ENCODE data around the gene REPS2. TPM values are rescaled to one million over a fixed set of nuclear protein-coding genes. Genes with fewer than 3 reads are reported as not detected.

REPS2 gene
- total RNA-seq, 4 donors from 2014 or later = 10.8 to 37.0 (median 17.5) TPM

DNA sequence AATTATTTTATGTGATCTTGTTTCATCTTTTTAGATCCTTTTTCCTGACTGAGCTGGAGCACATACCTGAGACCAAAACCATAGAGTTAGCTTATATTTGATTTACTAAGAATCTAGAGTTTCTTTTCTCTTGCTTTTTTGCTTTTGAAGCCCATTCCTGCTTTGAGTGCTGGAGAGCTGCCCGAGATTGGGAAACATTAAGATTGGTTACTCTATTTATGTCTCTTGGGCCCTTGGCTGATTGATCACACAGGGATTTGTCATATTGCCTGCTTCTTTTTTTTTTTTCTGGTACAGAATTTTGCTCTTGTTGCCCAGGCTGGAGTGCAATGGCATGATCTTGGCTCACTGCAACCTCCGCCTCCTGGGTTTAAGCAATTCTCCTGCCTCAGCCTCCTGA is 73.9 kb downstream of the REPS2 start:
- H3K27me3 ChIP-seq = no peaks in the 10 kb centered on the region
- DNase-seq = no peak
- intact Hi-C loops (cut with DNase I; ENCODE audit: low total_unique reads) = no loop called here
- no peaks in the 10 kb centered on the region for H3K9me3 ChIP-seq
- peak overlapping the region in 1 of 4 donors; percentile 8 for H3K27ac ChIP-seq
- H3K36me3 ChIP-seq = no peaks in the 10 kb centered on the region
- no peak for TF ChIP-seq POLR2AphosphoS5 (IDR thresholded peaks at IDR 0.05)
- no peak for TF ChIP-seq EP300 (IDR thresholded peaks at IDR 0.05; ENCODE audit: low read depth)
- TF ChIP-seq, protein P1, sequence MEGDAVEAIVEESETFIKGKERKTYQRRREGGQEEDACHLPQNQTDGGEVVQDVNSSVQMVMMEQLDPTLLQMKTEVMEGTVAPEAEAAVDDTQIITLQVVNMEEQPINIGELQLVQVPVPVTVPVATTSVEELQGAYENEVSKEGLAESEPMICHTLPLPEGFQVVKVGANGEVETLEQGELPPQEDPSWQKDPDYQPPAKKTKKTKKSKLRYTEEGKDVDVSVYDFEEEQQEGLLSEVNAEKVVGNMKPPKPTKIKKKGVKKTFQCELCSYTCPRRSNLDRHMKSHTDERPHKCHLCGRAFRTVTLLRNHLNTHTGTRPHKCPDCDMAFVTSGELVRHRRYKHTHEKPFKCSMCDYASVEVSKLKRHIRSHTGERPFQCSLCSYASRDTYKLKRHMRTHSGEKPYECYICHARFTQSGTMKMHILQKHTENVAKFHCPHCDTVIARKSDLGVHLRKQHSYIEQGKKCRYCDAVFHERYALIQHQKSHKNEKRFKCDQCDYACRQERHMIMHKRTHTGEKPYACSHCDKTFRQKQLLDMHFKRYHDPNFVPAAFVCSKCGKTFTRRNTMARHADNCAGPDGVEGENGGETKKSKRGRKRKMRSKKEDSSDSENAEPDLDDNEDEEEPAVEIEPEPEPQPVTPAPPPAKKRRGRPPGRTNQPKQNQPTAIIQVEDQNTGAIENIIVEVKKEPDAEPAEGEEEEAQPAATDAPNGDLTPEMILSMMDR (IDR thresholded peaks at IDR 0.05) = no peak
- TF ChIP-seq POLR2A (IDR thresholded peaks at IDR 0.05) = no peak
- H3K4me1 ChIP-seq = peaks cover 0 to 12% (median 0%) of the 10 kb centered on the region in 4 donors
- in situ Hi-C loops (cut with MboI; ENCODE audit: low pct_ligation_motif_present in 1 of 4, low pct_unique_long_range_greater_than_20kb in 1 of 4, low sequenced_read_pairs in 3 of 4) = no loop called here
- WGBS, 2 donors (ENCODE audit: low coverage in 1 of 2) = 88 to 100% methylated on average over 1 to 2 of the region's 2 CpGs
- H3K4me3 ChIP-seq = no peak overlapping the region

DNA sequence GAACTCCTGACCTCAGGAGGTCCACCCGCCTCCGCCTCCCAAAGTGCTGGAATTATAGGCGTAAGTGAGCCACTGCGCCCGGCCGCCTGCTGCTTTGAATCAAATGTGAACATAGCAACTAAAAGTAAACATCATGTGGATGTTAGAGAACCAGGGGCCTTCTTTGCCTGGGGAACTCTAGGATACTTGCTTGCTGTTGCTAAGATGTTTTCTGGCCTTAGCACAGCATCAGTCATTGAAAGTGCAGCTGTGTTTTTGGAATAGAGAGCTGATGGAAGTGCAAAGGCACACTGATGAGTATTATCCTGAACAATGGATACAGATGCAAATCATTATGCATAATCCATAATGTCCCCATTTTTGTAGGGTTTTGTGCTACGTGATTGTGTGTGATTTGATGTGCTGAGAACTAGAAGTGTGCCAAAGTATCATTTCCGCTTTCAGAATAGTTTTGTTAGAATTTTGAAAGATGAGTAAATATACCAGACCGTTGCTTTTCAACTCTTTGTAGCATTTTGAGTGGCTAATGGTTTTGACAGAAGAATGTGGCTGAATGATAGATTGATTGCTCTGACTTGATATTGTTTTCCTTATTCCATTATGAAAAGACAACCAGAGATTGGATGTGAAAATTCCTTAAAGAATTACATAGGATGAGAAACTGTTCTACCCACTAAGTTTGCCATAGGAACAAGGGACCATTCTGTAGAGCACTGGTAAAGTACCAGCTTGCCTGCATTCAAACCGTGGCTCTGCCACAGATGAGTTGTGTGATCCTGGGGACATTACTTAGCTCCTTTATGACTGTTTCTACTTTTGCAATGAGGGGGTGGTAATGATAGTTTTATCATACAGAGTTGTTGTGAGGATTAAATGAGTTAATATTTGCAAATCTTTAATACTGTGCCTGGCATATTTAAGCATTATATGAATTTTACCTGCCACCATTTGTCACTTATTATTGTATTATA is 74.7 kb downstream of the REPS2 start:
- H3K27ac ChIP-seq = peak overlapping the region in 1 of 4 donors; percentile 8
- in situ Hi-C loops (cut with MboI; ENCODE audit: low pct_ligation_motif_present in 1 of 4, low pct_unique_long_range_greater_than_20kb in 1 of 4, low sequenced_read_pairs in 3 of 4) = no loop called here
- H3K36me3 ChIP-seq = no peaks in the 10 kb centered on the region
- intact Hi-C loops (cut with DNase I; ENCODE audit: low total_unique reads) = no loop called here
- no peak for DNase-seq
- peaks cover 0 to 12% (median 0%) of the 10 kb centered on the region in 4 donors for H3K4me1 ChIP-seq
- no peak for TF ChIP-seq POLR2A (IDR thresholded peaks at IDR 0.05)
- peak in 1 of 3 donors; percentile 13 for TF ChIP-seq POLR2AphosphoS5 (IDR thresholded peaks at IDR 0.05)
- 50 to 68% methylated on average over 3 to 10 of the region's 10 CpGs for WGBS, 2 donors (ENCODE audit: low coverage in 1 of 2)
- H3K4me3 ChIP-seq = no peak overlapping the region
- H3K27me3 ChIP-seq = no peaks in the 10 kb centered on the region
- H3K9me3 ChIP-seq = no peaks in the 10 kb centered on the region

DNA sequence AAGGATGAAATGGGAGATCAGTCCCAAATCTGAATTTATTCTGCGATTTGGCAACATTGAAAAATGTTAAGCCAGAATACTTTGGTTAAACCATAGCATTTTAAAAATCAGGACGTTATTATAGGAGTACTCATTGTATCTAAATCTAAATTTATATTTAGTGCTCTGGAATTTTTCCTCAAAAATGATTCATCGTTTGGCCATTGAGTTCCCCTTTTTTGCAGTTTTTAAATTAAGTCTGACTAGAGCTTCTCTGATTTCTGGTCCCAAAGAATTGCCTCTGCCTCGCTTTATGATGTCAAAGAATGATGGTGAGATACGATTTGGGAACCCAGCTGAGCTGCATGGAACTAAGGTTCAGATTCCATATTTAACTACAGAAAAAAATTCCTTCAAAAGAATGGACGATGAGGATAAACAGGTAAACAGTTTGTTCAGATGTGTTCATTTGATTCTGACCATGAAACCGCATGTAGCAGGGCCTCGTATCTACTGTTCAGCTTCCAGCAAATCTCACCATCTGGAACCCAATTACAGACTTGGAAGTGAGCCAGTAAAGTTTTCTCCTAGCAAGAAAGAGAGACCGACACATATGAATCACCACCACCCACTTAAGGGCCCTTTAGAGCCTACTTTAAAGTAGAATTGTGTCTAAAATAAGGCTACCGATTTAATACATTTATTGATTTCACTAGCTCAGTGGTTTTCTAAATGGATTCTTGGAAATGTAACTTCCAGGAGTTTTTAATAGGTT is 75.6 kb downstream of the REPS2 start:
- intact Hi-C loops (cut with DNase I; ENCODE audit: low total_unique reads) = no loop called here
- Histone ChIP-seq H3K27ac (peak overlapping the region in 2 of 4 donors; percentile 9 to 50), H3K4me1 (peaks cover 0 to 12% (median 0%) of the 10 kb centered on the region in 4 donors), H3K9me3 (no peaks in the 10 kb centered on the region), H3K36me3 (no peaks in the 10 kb centered on the region), H3K4me3 (no peak overlapping the region), H3K27me3 (no peaks in the 10 kb centered on the region)
- 57 to 67% methylated on average over 4 to 10 of the region's 10 CpGs for WGBS, 2 donors (ENCODE audit: low coverage in 1 of 2)
- TF ChIP-seq, protein P1 (IDR thresholded peaks at IDR 0.05) = no peak
- no peak for TF ChIP-seq EP300 (IDR thresholded peaks at IDR 0.05; ENCODE audit: low read depth)
- TF ChIP-seq POLR2A (IDR thresholded peaks at IDR 0.05) = no peak
- no peak for TF ChIP-seq POLR2AphosphoS5 (IDR thresholded peaks at IDR 0.05)
- DNase-seq = no peak
- in situ Hi-C loops (cut with MboI; ENCODE audit: low pct_ligation_motif_present in 1 of 4, low pct_unique_long_range_greater_than_20kb in 1 of 4, low sequenced_read_pairs in 3 of 4) = no loop called here

GRCh38 chrX:17023661-17024060 is 77.2 kb downstream of the REPS2 start:
- H3K9me3 ChIP-seq = no peaks in the 10 kb centered on the region
- H3K27ac ChIP-seq = peak overlapping the region; percentile 8 to 60 (median 54)
- no peak for TF ChIP-seq POLR2AphosphoS5 (IDR thresholded peaks at IDR 0.05)
- TF ChIP-seq, protein P1 (IDR thresholded peaks at IDR 0.05) = no peak
- no peak for TF ChIP-seq POLR2A (IDR thresholded peaks at IDR 0.05)
- TF ChIP-seq EP300 (IDR thresholded peaks at IDR 0.05; ENCODE audit: low read depth) = no peak
- intact Hi-C loops (cut with DNase I; ENCODE audit: low total_unique reads) = no loop called here
- peaks cover 0 to 12% (median 0%) of the 10 kb centered on the region in 4 donors for H3K4me1 ChIP-seq
- no peaks in the 10 kb centered on the region for H3K27me3 ChIP-seq
- H3K4me3 ChIP-seq = no peak overlapping the region
- no peaks in the 10 kb centered on the region for H3K36me3 ChIP-seq
- WGBS, 2 donors (ENCODE audit: low coverage in 1 of 2) = 62% methylated on average over 2 of the region's 2 CpGs; no CpG with 5 or more reads in 1 of the 2 donors
- in situ Hi-C loops (cut with MboI; ENCODE audit: low pct_ligation_motif_present in 1 of 4, low pct_unique_long_range_greater_than_20kb in 1 of 4, low sequenced_read_pairs in 3 of 4) = no loop called here
- no peak for DNase-seq

Data from transverse colon (tissue), 4 donors.